Astrocyte (in vitro differentiated cells and primary cell): Measurements from ENCODE around the gene IPO13. TPM values are rescaled to one million over a fixed set of nuclear protein-coding genes. Genes with fewer than 3 reads are reported as not detected.

Experiments
- DNase-seq: peaks from one replicate; pipeline ENCODE4 v3.0.0-alpha.2; 2010; ENCODE audit warnings: low read depth
- FAIRE-seq: peaks from 2 replicates; lab custom pipeline; 2011; peaks lifted over from hg19 to GRCh38; lab: Jason Lieb, UNC
- H2AFZ ChIP-seq: 2 replicates; pipeline ENCODE4 v1.6.0; 2012; ENCODE audit warnings: low read depth, low read length, inconsistent platforms
- H3K27ac ChIP-seq: 2 replicates; pipeline ENCODE4 v1.5.1; 2011; ENCODE audit warnings: low read depth, low read length, inconsistent platforms
- H3K27me3 ChIP-seq: 2 replicates; pipeline ENCODE4 v1.6.0; 2011; ENCODE audit warnings: low read length, inconsistent platforms; ENCODE audit not compliant: insufficient read depth
- H3K36me3 ChIP-seq: 2 replicates; pipeline ENCODE4 v1.5.1; 2011; ENCODE audit warnings: low read length, inconsistent platforms; ENCODE audit not compliant: insufficient read depth
- H3K4me1 ChIP-seq: 2 replicates; pipeline ENCODE4 v1.5.1; 2011; ENCODE audit warnings: low read length, inconsistent platforms; ENCODE audit not compliant: insufficient read depth
- H3K4me2 ChIP-seq: 2 replicates; pipeline ENCODE4 v1.6.0; 2012; ENCODE audit warnings: low read length, inconsistent platforms
- H3K4me3 ChIP-seq: 2 replicates; pipeline ENCODE4 v1.5.1; 2011; ENCODE audit warnings: low read depth, mild to moderate bottlenecking, low read length, inconsistent platforms; ENCODE audit not compliant: insufficient read depth
- H3K79me2 ChIP-seq: 2 replicates; pipeline ENCODE4 v1.6.0; 2012; ENCODE audit warnings: mild to moderate bottlenecking, low read length, inconsistent platforms; ENCODE audit not compliant: insufficient read depth
- H3K9ac ChIP-seq: 2 replicates; pipeline ENCODE4 v1.6.0; 2012; ENCODE audit warnings: mild to moderate bottlenecking, low read length, inconsistent platforms
- H3K9me3 ChIP-seq: 2 replicates; pipeline ENCODE4 v1.5.1; 2012; ENCODE audit warnings: low read depth, mild to moderate bottlenecking, low read length, inconsistent platforms; ENCODE audit not compliant: insufficient read depth
- H4K20me1 ChIP-seq: 2 replicates; pipeline ENCODE4 v1.6.0; 2012; ENCODE audit warnings: low read length, inconsistent platforms; ENCODE audit not compliant: insufficient read depth
- H3K27ac Mint-ChIP-seq: one replicate; pipeline ENCODE4 v1.8.0; 2021; ENCODE audit warnings: mild to moderate bottlenecking, mixed read lengths; ENCODE audit not compliant: unreplicated experiment
- H3K27me3 Mint-ChIP-seq: one replicate; pipeline ENCODE4 v1.8.0; 2021; ENCODE audit warnings: low read depth, mixed read lengths; ENCODE audit not compliant: unreplicated experiment
- H3K36me3 Mint-ChIP-seq: one replicate; pipeline ENCODE4 v1.8.0; 2021; ENCODE audit warnings: low read depth, mixed read lengths; ENCODE audit not compliant: unreplicated experiment
- H3K4me1 Mint-ChIP-seq: one replicate; pipeline ENCODE4 v1.8.0; 2021; ENCODE audit warnings: low read depth, mixed read lengths; ENCODE audit not compliant: unreplicated experiment
- H3K4me3 Mint-ChIP-seq: one replicate; pipeline ENCODE4 v1.8.0; 2021; ENCODE audit warnings: mild to moderate bottlenecking, moderate library complexity, mixed read lengths; ENCODE audit not compliant: unreplicated experiment
- H3K9me3 Mint-ChIP-seq: one replicate; pipeline ENCODE4 v1.8.0; 2021; ENCODE audit warnings: mild to moderate bottlenecking, mixed read lengths; ENCODE audit not compliant: unreplicated experiment
- CTCF ChIP-seq: IDR thresholded peaks from 2 replicates; pipeline ENCODE4 v1.5.1; 2011; ENCODE audit warnings: low read depth, mild to moderate bottlenecking, inconsistent platforms, low read length, moderate library complexity; ENCODE audit not compliant: insufficient read depth
- EZH2 ChIP-seq: IDR thresholded peaks from 2 replicates; pipeline ENCODE4 v1.6.1; 2012; ENCODE audit warnings: mild to moderate bottlenecking, low read length, inconsistent platforms; ENCODE audit not compliant: insufficient read depth
- total RNA-seq: library from RNA; stranded (reverse); gene quantifications from 2 replicates; pipeline ENCODE4 v1.2.1, GENCODE V29; 2021

Gene IPO13
- total RNA-seq, 1 donor from 2014 or later, result 31.0 TPM

- Histone ChIP-seq H3K4me3 (no peak overlapping the region), H3K27ac (no peak overlapping the region), H3K4me2 (no peak overlapping the region), H3K4me1 (peaks cover 23% of the 10 kb centered on the region), H2AFZ (no peak overlapping the region), H3K9me3 (no peaks in the 10 kb centered on the region), H3K36me3 (no peaks in the 10 kb centered on the region), H3K79me2 (no peaks in the 10 kb centered on the region), H3K9ac (no peak overlapping the region), H4K20me1 (peaks cover 16% of the 10 kb centered on the region), H3K27me3 (peaks cover 2% of the 10 kb centered on the region)
- FAIRE-seq (no peak), DNase-seq (no peak)
- Mint-ChIP-seq H3K4me3 (peak overlapping the region; percentile 40), H3K36me3 (peaks cover 9% of the 10 kb centered on the region), H3K9me3 (no peaks in the 10 kb centered on the region), H3K27ac (no peak overlapping the region), H3K27me3 (peaks cover 18% of the 10 kb centered on the region), H3K4me1 (peaks cover 13% of the 10 kb centered on the region)
- no peak for TF ChIP-seq CTCF
Measured at GRCh38 chr1:43934986-43935324, 11.8 kb upstream of the IPO13 start.

GRCh38 chr1:43935711-43936427 lies 10.9 kb upstream of the IPO13 start:
- Mint-ChIP-seq H3K4me3 (peak overlapping the region; percentile 34), H3K36me3 (peaks cover 9% of the 10 kb centered on the region), H3K4me1 (peaks cover 12% of the 10 kb centered on the region), H3K9me3 (no peaks in the 10 kb centered on the region), H3K27me3 (peaks cover 19% of the 10 kb centered on the region), H3K27ac (no peak overlapping the region)
- peak overlapping the region; percentile 82 for H3K4me2 ChIP-seq
- FAIRE-seq, result no peak
- H3K36me3 ChIP-seq, result no peaks in the 10 kb centered on the region
- no peak for TF ChIP-seq CTCF
- no peak for TF ChIP-seq EZH2
- H2AFZ ChIP-seq, result no peak overlapping the region
- H3K9me3 ChIP-seq, result no peaks in the 10 kb centered on the region
- no peaks in the 10 kb centered on the region for H3K79me2 ChIP-seq
- H3K27ac ChIP-seq, result no peak overlapping the region
- no peak overlapping the region for H3K4me3 ChIP-seq
- peaks cover 16% of the 10 kb centered on the region for H4K20me1 ChIP-seq
- H3K4me1 ChIP-seq, result peaks cover 20% of the 10 kb centered on the region
- no peak for DNase-seq
- H3K27me3 ChIP-seq, result peaks cover 2% of the 10 kb centered on the region
- no peak overlapping the region for H3K9ac ChIP-seq

- Histone ChIP-seq H3K36me3 (no peaks in the 10 kb centered on the region), H3K27me3 (peaks cover 2% of the 10 kb centered on the region)
- no peak for FAIRE-seq
Measured at GRCh38 chr1:43936431-43937151, 10.2 kb upstream of the IPO13 start.

More at GRCh38 chr1:43936431-43937151, 10.2 kb upstream of the IPO13 start:
- no peak overlapping the region for H3K27ac Mint-ChIP-seq
- Histone ChIP-seq H3K4me3 (peak overlapping the region; percentile 32), H3K9ac (no peak overlapping the region), H3K9me3 (no peaks in the 10 kb centered on the region), H2AFZ (peak overlapping the region; percentile 31), H4K20me1 (peaks cover 16% of the 10 kb centered on the region), H3K79me2 (no peaks in the 10 kb centered on the region), H3K27ac (no peak overlapping the region), H3K4me1 (peaks cover 20% of the 10 kb centered on the region), H3K4me2 (peak overlapping the region; percentile 82)
- H3K9me3 Mint-ChIP-seq, result no peaks in the 10 kb centered on the region
- peak overlapping the region; percentile 50 for H3K4me3 Mint-ChIP-seq
- H3K36me3 Mint-ChIP-seq, result peaks cover 9% of the 10 kb centered on the region
- no peak for DNase-seq
- H3K4me1 Mint-ChIP-seq, result peaks cover 12% of the 10 kb centered on the region
- TF ChIP-seq EZH2 (no peak), CTCF (no peak)
- H3K27me3 Mint-ChIP-seq, result peaks cover 16% of the 10 kb centered on the region
